Liver (tissue), 9 donors: Measurements from ENCODE around the gene HACD2. TPM values are rescaled to one million over a fixed set of nuclear protein-coding genes. Genes with fewer than 3 reads are reported as not detected.

ENCODE experiments used
- DNase-seq: peaks from one replicate; pipeline ENCODE4 v3.0.0-alpha.2; 2017; ENCODE audit warnings: low spot score
- H3K27ac ChIP-seq, 2 donors: one replicate each; pipeline ENCODE4 v1.7.0; 2013; ENCODE audit warnings: inconsistent platforms in 2 of 2, low read length in 2 of 2, control low read depth in 1 of 2, low read depth in 1 of 2, mild to moderate bottlenecking in 1 of 2
- H3K27me3 ChIP-seq, 4 donors: one replicate each; pipeline versions ENCODE4 v1.6.1 to v1.7.0; 2013; ENCODE audit warnings: low read length in 3 of 4, inconsistent platforms in 1 of 4, mild to moderate bottlenecking in 1 of 4, moderate library complexity in 1 of 4; ENCODE audit not compliant: control insufficient read depth in 4 of 4, insufficient read depth in 4 of 4
- H3K36me3 ChIP-seq, 4 donors: one replicate each; pipeline versions ENCODE4 v1.6.1 to v1.7.0; 2013; ENCODE audit warnings: low read length in 3 of 4, mild to moderate bottlenecking in 3 of 4, low read depth in 1 of 4, moderate library complexity in 1 of 4; ENCODE audit not compliant: control insufficient read depth in 4 of 4, insufficient read depth in 3 of 4
- H3K4me1 ChIP-seq, 4 donors: one replicate each; pipeline versions ENCODE4 v1.6.1 to v1.7.0; 2013; ENCODE audit warnings: low read length in 3 of 4, mild to moderate bottlenecking in 3 of 4, moderate library complexity in 1 of 4; ENCODE audit not compliant: control insufficient read depth in 4 of 4, insufficient read depth in 4 of 4
- H3K4me3 ChIP-seq, 3 donors: one replicate each; pipeline versions ENCODE4 v1.6.1 to v1.7.0; 2013; ENCODE audit warnings: low read length in 3 of 3, control low read depth in 1 of 3, low read depth in 1 of 3, mild to moderate bottlenecking in 1 of 3
- H3K9ac ChIP-seq, 2 donors: one replicate each; pipeline ENCODE4 v1.7.0; 2013; ENCODE audit warnings: low read length in 2 of 2, mild to moderate bottlenecking in 2 of 2, moderate library complexity in 2 of 2, control low read depth in 1 of 2, low read depth in 1 of 2
- H3K9me3 ChIP-seq, 4 donors: one replicate each; pipeline versions ENCODE4 v1.6.1 to v1.7.0; 2013; ENCODE audit warnings: low read length in 3 of 4; ENCODE audit not compliant: control insufficient read depth in 4 of 4
- FOXA1 ChIP-seq: IDR thresholded peaks from 2 replicates; pipeline ENCODE4 v1.6.1; 2016; ENCODE audit warnings: antibody characterized with exemption
- FOXA2 ChIP-seq: IDR thresholded peaks from 2 replicates; pipeline ENCODE4 v1.6.1; 2016; ENCODE audit warnings: antibody characterized with exemption
- GABPA ChIP-seq, 2 donors: IDR thresholded peaks in 1 of 2; conservative IDR thresholded peaks in 1 of 2; 2 replicates each; pipeline ENCODE4 v1.6.1; 2016; ENCODE audit warnings: antibody characterized with exemption in 2 of 2, mild to moderate bottlenecking in 1 of 2, moderate library complexity in 1 of 2
- NR2F2 ChIP-seq: IDR thresholded peaks from 2 replicates; pipeline ENCODE4 v1.6.1; 2016; ENCODE audit warnings: antibody characterized with exemption
- RAD21 ChIP-seq, 2 donors: IDR thresholded peaks; 2 replicates each; pipeline ENCODE4 v1.6.1; 2016; ENCODE audit warnings: antibody characterized with exemption in 2 of 2, mild to moderate bottlenecking in 2 of 2
- RXRA ChIP-seq, 2 donors: IDR thresholded peaks; 2 replicates each; pipeline ENCODE4 v1.6.1; 2017 to 2018; ENCODE audit warnings: antibody characterized with exemption in 2 of 2, mild to moderate bottlenecking in 1 of 2
- SP1 ChIP-seq: IDR thresholded peaks from 2 replicates; pipeline ENCODE4 v1.6.1; 2018; ENCODE audit warnings: antibody characterized with exemption, mild to moderate bottlenecking
- TAF1 ChIP-seq: conservative IDR thresholded peaks from 2 replicates; pipeline ENCODE4 v1.6.1; 2016; ENCODE audit warnings: antibody characterized with exemption, mild to moderate bottlenecking
- YY1 ChIP-seq: IDR thresholded peaks from 2 replicates; pipeline ENCODE4 v1.6.1; 2016; ENCODE audit warnings: antibody characterized with exemption, mild to moderate bottlenecking
- WGBS: extraction: QIAGEN DNeasy Blood & Tissue Kit; methylation state at CpG from one replicate; pipeline ENCODE4 v1.1.7; 2013; 5-methylcytosine and 5-hydroxymethylcytosine counted together
- polyA plus RNA-seq, 2 donors: library from polyadenylated mRNA; stranded (reverse) in 1 of 2; unstranded in 1 of 2; fragments of 200-250 nt in 1 of 2; fragments of >200 nt in 1 of 2; fragmentation: Nextera tagmentation in 1 of 2; extraction: Ambion mirVana in 1 of 2; gene quantifications; one replicate each; pipeline versions ENCODE4 v1.2.1 to v1.2.3, GENCODE V29; 2013 to 2015
- total RNA-seq, 2 donors: library from RNA; depleted of rRNA; stranded (reverse); fragments of >200 nt; gene quantifications; one replicate each; pipeline ENCODE4 v1.2.3, GENCODE V29; 2014
- TF ChIP-seq, protein P1 (sequence below): IDR thresholded peaks from 2 replicates; pipeline ENCODE4 v1.6.1; 2016; ENCODE audit warnings: antibody characterized with exemption
- TF ChIP-seq, protein P2 (sequence below): IDR thresholded peaks from 2 replicates; pipeline ENCODE4 v1.6.1; 2016; ENCODE audit warnings: antibody characterized with exemption
- TF ChIP-seq, protein P3 (sequence below): IDR thresholded peaks from 2 replicates; pipeline ENCODE4 v1.6.1; 2016; ENCODE audit warnings: antibody characterized with exemption, mild to moderate bottlenecking
- TF ChIP-seq, protein P4 (sequence below): fragments of 150-350 bp; IDR thresholded peaks from 2 replicates; pipeline ENCODE4 v1.5.1; 2017; ENCODE audit warnings: improper control_type of control experiment, low read depth, low read length; ENCODE audit not compliant: missing input control
- TF ChIP-seq, protein P5 (sequence below): IDR thresholded peaks from 2 replicates; pipeline ENCODE4 v1.6.1; 2016; ENCODE audit warnings: antibody characterized with exemption
- donor health status: healthy.
- donor health status: healthy.
- donor health status: healthy.
- donor health status: healthy.
- donor health status: healthy.

HACD2 gene
- total and polyA plus RNA-seq, 4 donors, result 14.8 to 45.2 (median 25.2) TPM

DNA sequence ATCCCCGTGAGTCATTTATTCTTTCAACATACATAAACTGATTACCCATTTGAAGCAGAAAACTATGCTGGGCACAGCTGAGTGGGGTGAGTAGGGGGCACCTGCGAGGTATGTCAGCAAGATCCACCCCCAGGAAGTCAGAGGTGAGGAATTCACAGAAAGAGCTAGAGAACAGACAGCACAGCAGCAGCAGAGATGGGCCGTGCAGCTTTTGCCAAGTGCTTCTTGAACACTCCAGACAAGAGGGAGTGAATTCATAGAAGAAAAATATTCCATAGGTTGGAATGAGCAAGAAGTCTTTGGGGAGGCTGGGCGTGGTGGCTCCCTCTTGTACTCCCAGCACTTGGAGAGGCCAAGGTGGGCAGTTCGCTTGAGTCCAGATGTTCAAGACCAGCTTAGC lies 126.6 kb downstream of the HACD2 start (continued):
- TF ChIP-seq YY1 (no peak), GABPA (IDR thresholded peaks at IDR 0.05 in 1 of 2, conservative IDR thresholded peaks at IDR 0.05 in 1 of 2) (no peak), RXRA (IDR thresholded peaks at IDR 0.05) (no peak)
- TF ChIP-seq, protein P1, sequence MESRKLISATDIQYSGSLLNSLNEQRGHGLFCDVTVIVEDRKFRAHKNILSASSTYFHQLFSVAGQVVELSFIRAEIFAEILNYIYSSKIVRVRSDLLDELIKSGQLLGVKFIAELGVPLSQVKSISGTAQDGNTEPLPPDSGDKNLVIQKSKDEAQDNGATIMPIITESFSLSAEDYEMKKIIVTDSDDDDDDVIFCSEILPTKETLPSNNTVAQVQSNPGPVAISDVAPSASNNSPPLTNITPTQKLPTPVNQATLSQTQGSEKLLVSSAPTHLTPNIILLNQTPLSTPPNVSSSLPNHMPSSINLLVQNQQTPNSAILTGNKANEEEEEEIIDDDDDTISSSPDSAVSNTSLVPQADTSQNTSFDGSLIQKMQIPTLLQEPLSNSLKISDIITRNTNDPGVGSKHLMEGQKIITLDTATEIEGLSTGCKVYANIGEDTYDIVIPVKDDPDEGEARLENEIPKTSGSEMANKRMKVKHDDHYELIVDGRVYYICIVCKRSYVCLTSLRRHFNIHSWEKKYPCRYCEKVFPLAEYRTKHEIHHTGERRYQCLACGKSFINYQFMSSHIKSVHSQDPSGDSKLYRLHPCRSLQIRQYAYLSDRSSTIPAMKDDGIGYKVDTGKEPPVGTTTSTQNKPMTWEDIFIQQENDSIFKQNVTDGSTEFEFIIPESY, result no peak

DNA sequence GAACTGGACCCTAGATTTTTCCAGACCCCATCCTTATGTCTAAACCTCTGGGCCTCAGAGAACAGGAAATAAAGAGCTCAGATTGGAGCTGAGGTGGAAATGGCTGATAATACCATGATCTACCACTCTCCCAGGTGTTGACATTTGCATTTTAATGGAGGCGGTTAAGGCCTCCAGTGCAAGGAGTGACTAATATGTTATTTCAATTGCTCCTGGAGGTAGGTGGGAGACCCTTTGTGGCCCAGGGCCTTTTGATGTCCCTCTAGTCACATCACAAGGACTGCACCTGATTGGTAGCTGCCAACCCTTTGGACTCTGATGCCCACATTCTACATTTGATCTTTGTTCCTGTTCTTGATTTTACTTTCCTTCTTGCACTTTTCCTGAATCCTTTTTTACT lies 127.0 kb downstream of the HACD2 start:
- Histone ChIP-seq H3K27ac (no peak overlapping the region), H3K4me3 (no peak overlapping the region), H3K36me3 (no peaks in the 10 kb centered on the region), H3K9me3 (no peaks in the 10 kb centered on the region), H3K4me1 (peaks cover 0 to 6% (median 3%) of the 10 kb centered on the region in 4 donors), H3K27me3 (no peaks in the 10 kb centered on the region), H3K9ac (no peak overlapping the region)
- no peak for DNase-seq
- WGBS, result 97% methylated on average over 1 of the region's 1 CpG
- TF ChIP-seq, protein P2, sequence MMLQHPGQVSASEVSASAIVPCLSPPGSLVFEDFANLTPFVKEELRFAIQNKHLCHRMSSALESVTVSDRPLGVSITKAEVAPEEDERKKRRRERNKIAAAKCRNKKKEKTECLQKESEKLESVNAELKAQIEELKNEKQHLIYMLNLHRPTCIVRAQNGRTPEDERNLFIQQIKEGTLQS, result no peak
- TF ChIP-seq RAD21 (IDR thresholded peaks at IDR 0.05), result no peak

DNA sequence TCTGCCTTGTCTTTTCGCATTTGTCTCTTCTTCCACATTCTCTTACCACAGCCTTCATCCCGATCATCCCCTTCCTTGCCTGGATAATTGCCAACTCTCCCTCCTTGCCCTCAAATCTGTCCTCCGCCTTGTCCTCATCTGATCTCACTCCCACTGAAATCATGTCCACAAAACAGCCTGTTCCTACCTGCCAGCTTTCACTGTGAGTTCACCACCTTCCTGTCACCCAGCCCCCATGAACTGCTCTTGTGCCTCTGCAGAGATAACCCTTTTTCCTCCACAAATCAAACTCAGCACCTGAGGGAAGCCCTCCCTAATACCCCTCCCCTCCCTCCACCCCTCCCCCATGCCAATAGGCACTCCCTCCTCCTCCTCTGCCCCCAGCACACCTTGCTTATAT lies 131.2 kb downstream of the HACD2 start:
- DNase-seq, result no peak
- TF ChIP-seq SP1, result no peak
- TF ChIP-seq, protein P3, sequence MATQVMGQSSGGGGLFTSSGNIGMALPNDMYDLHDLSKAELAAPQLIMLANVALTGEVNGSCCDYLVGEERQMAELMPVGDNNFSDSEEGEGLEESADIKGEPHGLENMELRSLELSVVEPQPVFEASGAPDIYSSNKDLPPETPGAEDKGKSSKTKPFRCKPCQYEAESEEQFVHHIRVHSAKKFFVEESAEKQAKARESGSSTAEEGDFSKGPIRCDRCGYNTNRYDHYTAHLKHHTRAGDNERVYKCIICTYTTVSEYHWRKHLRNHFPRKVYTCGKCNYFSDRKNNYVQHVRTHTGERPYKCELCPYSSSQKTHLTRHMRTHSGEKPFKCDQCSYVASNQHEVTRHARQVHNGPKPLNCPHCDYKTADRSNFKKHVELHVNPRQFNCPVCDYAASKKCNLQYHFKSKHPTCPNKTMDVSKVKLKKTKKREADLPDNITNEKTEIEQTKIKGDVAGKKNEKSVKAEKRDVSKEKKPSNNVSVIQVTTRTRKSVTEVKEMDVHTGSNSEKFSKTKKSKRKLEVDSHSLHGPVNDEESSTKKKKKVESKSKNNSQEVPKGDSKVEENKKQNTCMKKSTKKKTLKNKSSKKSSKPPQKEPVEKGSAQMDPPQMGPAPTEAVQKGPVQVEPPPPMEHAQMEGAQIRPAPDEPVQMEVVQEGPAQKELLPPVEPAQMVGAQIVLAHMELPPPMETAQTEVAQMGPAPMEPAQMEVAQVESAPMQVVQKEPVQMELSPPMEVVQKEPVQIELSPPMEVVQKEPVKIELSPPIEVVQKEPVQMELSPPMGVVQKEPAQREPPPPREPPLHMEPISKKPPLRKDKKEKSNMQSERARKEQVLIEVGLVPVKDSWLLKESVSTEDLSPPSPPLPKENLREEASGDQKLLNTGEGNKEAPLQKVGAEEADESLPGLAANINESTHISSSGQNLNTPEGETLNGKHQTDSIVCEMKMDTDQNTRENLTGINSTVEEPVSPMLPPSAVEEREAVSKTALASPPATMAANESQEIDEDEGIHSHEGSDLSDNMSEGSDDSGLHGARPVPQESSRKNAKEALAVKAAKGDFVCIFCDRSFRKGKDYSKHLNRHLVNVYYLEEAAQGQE, result no peak
- no peak for TF ChIP-seq GABPA (IDR thresholded peaks at IDR 0.05 in 1 of 2, conservative IDR thresholded peaks at IDR 0.05 in 1 of 2)
- TF ChIP-seq TAF1, result no peak
- TF ChIP-seq, protein P4, sequence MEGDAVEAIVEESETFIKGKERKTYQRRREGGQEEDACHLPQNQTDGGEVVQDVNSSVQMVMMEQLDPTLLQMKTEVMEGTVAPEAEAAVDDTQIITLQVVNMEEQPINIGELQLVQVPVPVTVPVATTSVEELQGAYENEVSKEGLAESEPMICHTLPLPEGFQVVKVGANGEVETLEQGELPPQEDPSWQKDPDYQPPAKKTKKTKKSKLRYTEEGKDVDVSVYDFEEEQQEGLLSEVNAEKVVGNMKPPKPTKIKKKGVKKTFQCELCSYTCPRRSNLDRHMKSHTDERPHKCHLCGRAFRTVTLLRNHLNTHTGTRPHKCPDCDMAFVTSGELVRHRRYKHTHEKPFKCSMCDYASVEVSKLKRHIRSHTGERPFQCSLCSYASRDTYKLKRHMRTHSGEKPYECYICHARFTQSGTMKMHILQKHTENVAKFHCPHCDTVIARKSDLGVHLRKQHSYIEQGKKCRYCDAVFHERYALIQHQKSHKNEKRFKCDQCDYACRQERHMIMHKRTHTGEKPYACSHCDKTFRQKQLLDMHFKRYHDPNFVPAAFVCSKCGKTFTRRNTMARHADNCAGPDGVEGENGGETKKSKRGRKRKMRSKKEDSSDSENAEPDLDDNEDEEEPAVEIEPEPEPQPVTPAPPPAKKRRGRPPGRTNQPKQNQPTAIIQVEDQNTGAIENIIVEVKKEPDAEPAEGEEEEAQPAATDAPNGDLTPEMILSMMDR, result no peak
- TF ChIP-seq FOXA2, result no peak
- TF ChIP-seq, protein P1, result no peak
- no peak for TF ChIP-seq NR2F2
- TF ChIP-seq, protein P5, sequence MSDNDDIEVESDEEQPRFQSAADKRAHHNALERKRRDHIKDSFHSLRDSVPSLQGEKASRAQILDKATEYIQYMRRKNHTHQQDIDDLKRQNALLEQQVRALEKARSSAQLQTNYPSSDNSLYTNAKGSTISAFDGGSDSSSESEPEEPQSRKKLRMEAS, result no peak
- TF ChIP-seq FOXA1, result no peak
- Histone ChIP-seq H3K9ac (no peak overlapping the region), H3K27ac (no peak overlapping the region), H3K4me1 (peaks cover 0 to 10% (median 3%) of the 10 kb centered on the region in 4 donors), H3K36me3 (no peaks in the 10 kb centered on the region), H3K27me3 (peaks cover 0 to 2% (median under 1%) of the 10 kb centered on the region in 4 donors), H3K4me3 (no peak overlapping the region), H3K9me3 (no peaks in the 10 kb centered on the region)
- WGBS, result 69% methylated on average over 3 of the region's 3 CpGs
